NCI-H1930 (cell line): ENCODE data around the gene YY1.
"Not testable (repeated sequence)": the region's sequence is repeated elsewhere in the genome, so short reads cannot be mapped to it uniquely, and the experiment has no call there.

Experiments
- DNase-seq, 2 experiments: peaks; one replicate each; lab custom pipeline; 2025; lab: John Stamatoyannopoulos, UW

Gene YY1

GRCh38 chr14:100243020-100243419, 4.1 kb downstream of the YY1 start:
- no peak for DNase-seq

DNA sequence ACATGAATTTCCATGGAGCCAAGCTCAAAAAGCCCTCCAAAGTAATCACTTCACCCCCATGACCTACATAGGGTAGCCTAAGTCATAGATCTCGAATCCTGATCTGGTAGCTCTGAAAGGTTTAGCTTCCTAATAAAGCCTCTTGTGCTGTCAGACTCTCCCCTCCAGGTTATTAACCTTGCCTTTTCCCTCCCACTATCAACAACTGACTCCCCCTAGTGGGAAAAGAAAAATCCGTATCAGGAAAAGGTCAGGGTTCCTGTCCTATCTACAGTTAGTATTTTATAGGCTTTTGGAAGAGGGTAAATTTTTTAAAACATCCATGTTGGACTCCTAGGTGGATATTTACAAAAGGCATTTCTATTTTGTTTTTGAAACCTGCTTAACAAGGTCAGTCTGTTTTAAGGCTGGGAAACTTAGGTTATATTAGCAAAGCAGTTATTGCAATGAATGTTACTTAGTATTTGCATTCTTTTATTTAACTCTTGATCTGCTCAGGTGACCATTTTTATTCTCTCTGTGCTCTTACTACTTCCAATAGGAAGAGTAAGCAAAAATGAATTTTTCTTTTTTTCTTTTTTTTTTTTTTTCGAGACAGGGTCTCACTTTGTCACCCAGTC, 8.0 kb downstream of the YY1 start:
- peak; percentile 18 to 47 for DNase-seq

- DNase-seq, result no peak
Measured at GRCh38 chr14:100250732-100251465, 12.0 kb downstream of the YY1 start.

DNA sequence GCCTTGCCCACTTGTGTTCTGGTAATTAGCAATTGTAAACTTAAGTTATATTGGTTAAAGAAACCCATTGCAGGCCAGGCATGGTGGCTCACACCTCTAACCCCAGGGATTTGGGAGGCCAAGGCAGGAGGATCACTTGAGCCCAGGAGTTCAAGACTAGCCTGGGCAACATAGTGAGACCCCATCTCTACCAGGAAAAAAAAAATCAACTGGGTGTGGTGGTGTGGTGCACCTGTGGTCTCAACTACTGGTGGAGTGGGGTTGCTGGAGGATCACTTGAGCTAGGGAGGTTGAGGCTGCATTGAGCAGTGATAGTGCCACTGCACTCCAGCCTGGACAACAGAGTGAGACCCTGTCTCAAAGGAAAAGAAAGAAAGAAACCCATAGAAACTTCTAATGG, 13.7 kb downstream of the YY1 start:
- no peak for DNase-seq

GRCh38 chr14:100256339-100256895, 17.5 kb downstream of the YY1 start:
- DNase-seq, result no peak

DNA sequence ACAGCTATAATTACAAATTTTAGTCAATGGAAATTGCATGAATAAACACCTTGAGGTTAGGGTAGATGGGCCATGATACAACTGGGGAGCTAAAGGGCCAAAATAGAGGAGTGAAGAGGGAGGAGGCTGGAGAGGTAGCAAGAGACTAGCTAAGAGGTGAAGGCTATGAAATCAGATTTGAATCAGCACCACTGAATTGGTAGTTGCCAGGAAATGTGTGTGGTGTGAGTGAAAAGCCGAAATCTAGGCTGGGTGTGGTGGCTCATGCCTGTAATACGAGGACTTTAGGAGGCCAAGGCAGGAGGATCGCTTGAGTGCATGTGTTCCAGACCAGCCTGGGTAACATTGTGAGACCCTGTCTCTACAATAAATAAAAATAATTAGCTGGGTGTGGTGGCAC, 22.7 kb downstream of the YY1 start:
- DNase-seq, result no peak

GRCh38 chr14:100262545-100262944, 23.6 kb downstream of the YY1 start:
- DNase-seq, result no peak

DNA sequence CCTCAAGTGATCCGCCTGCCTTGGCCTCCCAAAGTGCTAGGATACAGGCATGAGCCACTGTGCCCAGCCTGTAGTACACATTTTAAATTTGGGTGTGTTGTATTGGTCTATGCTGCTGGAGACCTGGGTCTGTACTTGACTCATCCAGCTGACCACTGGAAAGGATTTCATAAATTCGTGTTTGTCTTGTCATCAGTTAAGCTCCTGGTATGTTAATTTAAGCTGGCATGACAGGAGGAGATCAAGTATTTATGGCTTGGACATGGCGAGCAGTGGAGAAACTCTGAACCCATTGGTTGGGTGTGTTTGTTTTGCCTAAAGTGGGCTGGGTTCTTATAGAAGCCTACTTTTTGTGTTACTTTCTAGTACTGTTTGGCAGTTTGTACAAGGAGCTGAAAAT, 24.2 kb downstream of the YY1 start:
- no peak for DNase-seq

- DNase-seq, result no peak
Measured at GRCh38 chr14:100267990-100268389, 29.0 kb downstream of the YY1 start.

DNA sequence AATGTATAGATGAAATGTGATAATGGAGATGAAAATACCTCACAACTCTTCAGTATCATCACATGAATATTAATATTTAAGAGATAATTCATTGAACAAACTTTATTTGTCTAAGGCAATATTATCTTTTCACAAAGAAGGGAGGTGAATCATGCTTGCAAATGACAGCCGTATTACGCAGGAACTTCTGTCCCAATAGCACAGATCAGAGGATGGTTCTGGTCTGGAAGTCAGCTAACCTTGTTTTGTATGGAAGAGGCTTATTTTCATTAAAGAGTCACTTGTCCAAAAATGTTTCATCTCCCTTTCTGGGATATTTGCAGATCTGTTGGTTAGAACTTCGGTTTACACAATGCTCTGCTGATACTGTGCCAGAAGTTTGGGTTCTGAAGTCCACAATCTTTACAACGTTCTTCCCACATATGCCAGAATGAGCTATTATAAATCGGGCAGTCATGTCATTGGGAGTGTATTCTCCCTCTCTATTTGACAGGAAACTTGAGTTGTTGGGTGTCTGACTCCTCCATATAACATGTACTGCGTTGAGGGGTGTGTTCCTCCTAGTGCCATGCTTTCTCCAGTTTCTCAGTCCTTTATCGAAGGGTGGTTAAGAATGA, 29.8 kb downstream of the YY1 start:
- DNase-seq, result no peak

DNA sequence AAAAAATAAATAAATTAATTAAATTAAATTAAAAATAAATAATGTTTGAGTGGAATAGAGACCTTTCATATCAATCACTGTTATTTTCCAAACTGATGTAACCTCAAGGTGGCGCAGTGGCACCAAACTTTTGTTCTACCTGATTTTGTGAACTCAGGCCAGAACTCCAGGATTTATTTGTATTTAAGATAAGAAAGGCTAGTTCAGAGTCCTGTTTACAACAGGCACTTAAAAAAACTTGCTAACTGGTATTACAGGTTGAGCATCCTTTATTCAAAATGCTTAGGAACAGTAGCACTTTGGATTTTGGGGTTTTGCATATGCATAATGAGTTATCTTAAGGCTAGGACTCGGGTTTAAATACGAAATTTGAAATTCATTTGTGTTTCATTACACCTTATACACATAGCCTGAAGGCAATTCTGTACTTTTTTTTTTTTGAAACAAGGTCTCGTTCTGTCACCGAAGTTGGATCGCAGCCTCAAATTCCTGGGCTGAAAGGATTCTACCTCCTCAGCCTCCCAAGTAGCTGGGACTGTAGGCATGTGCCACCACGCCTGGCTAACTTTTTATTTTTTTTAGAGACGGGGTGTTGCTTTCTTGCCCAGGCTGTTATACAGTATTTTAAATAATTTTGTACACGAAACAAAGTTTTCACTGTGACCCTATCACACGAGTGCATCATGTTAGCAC, 32.4 kb downstream of the YY1 start:
- no peak for DNase-seq

GRCh38 chr14:100274250-100274649, 35.3 kb downstream of the YY1 start:
- no peak for DNase-seq

DNA sequence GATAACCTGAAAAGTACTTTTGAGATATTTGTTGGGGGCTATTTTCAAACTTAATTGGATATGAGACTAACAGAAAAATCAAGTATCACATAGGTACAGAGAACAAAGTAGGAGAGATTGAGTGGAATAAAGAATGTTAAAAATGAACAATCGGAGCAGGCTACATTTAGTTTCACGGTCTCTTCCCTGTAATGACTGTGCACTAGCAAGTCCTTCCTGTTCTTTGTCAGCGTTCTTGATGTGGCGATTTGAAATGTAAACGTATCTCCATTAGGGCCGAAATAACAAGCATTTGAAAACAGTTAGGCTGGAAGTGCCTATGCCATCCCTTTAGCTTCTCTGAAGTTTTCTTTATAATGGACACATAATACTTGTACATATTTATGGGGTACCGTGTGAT, 36.3 kb downstream of the YY1 start:
- DNase-seq, result no peak

DNA sequence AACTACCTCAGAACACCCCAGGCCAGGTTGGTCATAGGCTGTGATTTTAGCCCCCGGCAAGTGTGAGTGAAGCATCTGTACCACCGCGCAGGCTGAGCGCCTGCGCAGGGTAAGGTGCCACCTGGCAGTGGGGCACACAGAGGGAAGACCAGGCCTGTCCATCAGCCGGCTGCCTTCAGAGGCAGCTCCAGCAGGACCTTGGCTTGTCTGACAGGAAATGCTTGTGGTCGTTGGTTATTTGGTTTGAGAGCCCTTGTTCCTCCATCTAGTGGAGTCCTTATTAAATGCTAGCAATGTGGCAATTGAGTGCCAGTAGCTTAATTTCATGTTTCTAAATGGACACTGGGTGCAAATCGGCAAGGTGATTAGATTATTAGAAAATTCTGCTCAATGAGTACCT, 39.8 kb downstream of the YY1 start:
- DNase-seq, result no peak

DNA sequence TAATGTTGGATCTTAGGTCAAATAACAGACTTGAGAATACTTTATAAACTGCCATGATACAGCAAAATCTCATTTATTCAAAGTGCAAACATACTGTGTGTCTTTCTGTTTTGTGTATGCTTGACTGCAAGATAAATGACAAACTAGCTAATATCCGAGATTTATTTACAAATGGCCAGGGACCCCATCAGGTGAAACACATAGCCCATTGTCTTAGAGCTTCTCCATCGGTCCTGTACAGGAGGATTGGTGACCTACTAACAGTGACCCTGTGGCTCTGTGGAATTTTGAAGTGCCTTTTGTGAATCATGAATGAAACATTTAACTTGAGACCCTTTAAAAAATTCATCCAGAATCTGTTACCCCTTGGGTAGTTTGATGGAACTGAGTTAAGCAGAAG, 40.2 kb downstream of the YY1 start:
- no peak for DNase-seq

DNA sequence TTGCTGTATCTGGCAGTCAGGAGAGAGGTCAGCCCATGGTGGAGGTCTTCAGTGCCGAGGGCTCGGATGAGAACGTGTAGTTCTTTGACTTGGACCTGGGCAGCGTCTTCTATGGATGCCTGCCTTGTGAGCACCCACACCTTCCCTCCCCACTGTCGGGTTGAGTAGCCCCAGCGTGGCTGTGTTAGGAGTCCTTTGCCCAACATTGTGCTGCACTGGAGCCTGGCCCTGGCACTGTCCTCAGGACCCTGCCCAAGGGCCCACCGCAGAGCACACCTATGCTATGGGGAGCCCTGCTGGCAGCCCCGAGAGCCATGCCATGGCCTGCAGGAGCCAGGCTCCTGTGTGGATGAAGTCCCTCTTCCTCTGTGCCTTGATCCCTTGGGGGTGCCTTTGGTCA, 40.6 kb downstream of the YY1 start:
- no peak for DNase-seq

GRCh38 chr14:100281286-100282082, 42.5 kb downstream of the YY1 start:
- no peak for DNase-seq

- no peak for DNase-seq
Measured at GRCh38 chr14:100282083-100282350, 43.1 kb downstream of the YY1 start.

GRCh38 chr14:100282766-100283419, 43.9 kb downstream of the YY1 start:
- DNase-seq, result no peak

GRCh38 chr14:100283436-100283835, 44.5 kb downstream of the YY1 start:
- not testable (repeated sequence) for DNase-seq
